Caco-2 (cell line): ENCODE results near the gene GPR171. TPM values are rescaled to one million over a fixed set of nuclear protein-coding genes. Genes with fewer than 3 reads are reported as not detected.

Source experiments
- BruUV-seq: library from RNA; stranded (reverse); fragments of 400-500 nt; replicated peaks from 2 replicates; lab custom pipeline; 2021; lab: Mats Ljungman, UMichigan
- CTCF ChIA-PET: fragments of 300-600 bp; sonication (Branson Sonifier 250); formaldehyde crosslinking; loops from one replicate; lab custom pipeline; 2022; ENCODE audit warnings: antibody characterized with exemption; lab: Charles Lee
- POLR2A ChIA-PET: fragments of 300-600 bp; sonication (Branson Sonifier 250); formaldehyde crosslinking; loops from one replicate; lab custom pipeline; 2022; ENCODE audit warnings: antibody characterized with exemption; lab: Charles Lee
- DNase-seq, 2 experiments: peaks; one replicate each; pipeline versions ENCODE4 v3.0.0 to v3.0.0-alpha.2; 2020 to 2022
- H3K27me3 ChIP-seq: replicated peaks from 2 replicates; pipeline ENCODE4 v1.6.0; 2011; ENCODE audit warnings: low read length; ENCODE audit not compliant: control insufficient read depth, insufficient read depth
- H3K36me3 ChIP-seq: 2 replicates; pipeline ENCODE4 v1.5.1; 2011; ENCODE audit warnings: low read length; ENCODE audit not compliant: control insufficient read depth, insufficient read depth
- H3K4me1 ChIP-seq: fragments of 250-450 bp; sonication (Bioruptor Pico); 2 replicates; pipeline ENCODE4 v1.5.1; 2020; ENCODE audit warnings: mild to moderate bottlenecking
- H3K4me3 ChIP-seq: 2 replicates; pipeline ENCODE4 v1.5.1; 2011; ENCODE audit warnings: low read depth, mild to moderate bottlenecking, control low read depth, low read length
- H3K9me3 ChIP-seq: fragments of 250-450 bp; sonication (Bioruptor Pico); 2 replicates; pipeline ENCODE4 v1.5.1; 2020; ENCODE audit warnings: mild to moderate bottlenecking, moderate library complexity
- H3K27ac Mint-ChIP-seq: one replicate; pipeline ENCODE4 v1.8.0; 2022; ENCODE audit warnings: mixed read lengths; ENCODE audit not compliant: unreplicated experiment
- H3K27me3 Mint-ChIP-seq: one replicate; pipeline ENCODE4 v1.8.0; 2022; ENCODE audit warnings: mixed read lengths; ENCODE audit not compliant: insufficient read depth, unreplicated experiment
- H3K36me3 Mint-ChIP-seq: one replicate; pipeline ENCODE4 v1.8.0; 2022; ENCODE audit warnings: mild to moderate bottlenecking, mixed read lengths; ENCODE audit not compliant: insufficient read depth, unreplicated experiment
- H3K4me1 Mint-ChIP-seq: one replicate; pipeline ENCODE4 v1.8.0; 2022; ENCODE audit warnings: low read depth, mixed read lengths; ENCODE audit not compliant: unreplicated experiment
- H3K4me3 Mint-ChIP-seq: one replicate; pipeline ENCODE4 v1.8.0; 2022; ENCODE audit warnings: mild to moderate bottlenecking, moderate library complexity, mixed read lengths; ENCODE audit not compliant: unreplicated experiment
- H3K9me3 Mint-ChIP-seq: one replicate; pipeline ENCODE4 v1.8.0; 2022; ENCODE audit warnings: mixed read lengths; ENCODE audit not compliant: unreplicated experiment
- CTCF ChIP-seq, 2 experiments: fragments of 200-600 bp in 1 of 2; IDR thresholded peaks; 1 replicate in 1 of 2; 2 replicates in 1 of 2; pipeline versions ENCODE4 v1.5.1 to v1.8.0; 2011 to 2022; ENCODE audit warnings: antibody characterized with exemption in 1 of 2, control low read depth in 1 of 2, inconsistent platforms in 1 of 2, low read depth in 1 of 2, low read length in 1 of 2, mild to moderate bottlenecking in 1 of 2, moderate library complexity in 1 of 2; ENCODE audit not compliant: insufficient read depth in 1 of 2, severe bottlenecking in 1 of 2, unreplicated experiment in 1 of 2
- intact Hi-C: fragments of 100-400 bp; cut with micrococcal nuclease; formaldehyde crosslinking; loops from one replicate; pipeline ENCODE4 v1.10.0; 2022; ENCODE audit not compliant: unreplicated experiment
- total RNA-seq: library from RNA; stranded (reverse); gene quantifications from 2 replicates; pipeline ENCODE4 v1.2.3, GENCODE V29; 2022

The GPR171 gene
- total RNA-seq, 1 experiment from 2014 or later, result not detected

DNA sequence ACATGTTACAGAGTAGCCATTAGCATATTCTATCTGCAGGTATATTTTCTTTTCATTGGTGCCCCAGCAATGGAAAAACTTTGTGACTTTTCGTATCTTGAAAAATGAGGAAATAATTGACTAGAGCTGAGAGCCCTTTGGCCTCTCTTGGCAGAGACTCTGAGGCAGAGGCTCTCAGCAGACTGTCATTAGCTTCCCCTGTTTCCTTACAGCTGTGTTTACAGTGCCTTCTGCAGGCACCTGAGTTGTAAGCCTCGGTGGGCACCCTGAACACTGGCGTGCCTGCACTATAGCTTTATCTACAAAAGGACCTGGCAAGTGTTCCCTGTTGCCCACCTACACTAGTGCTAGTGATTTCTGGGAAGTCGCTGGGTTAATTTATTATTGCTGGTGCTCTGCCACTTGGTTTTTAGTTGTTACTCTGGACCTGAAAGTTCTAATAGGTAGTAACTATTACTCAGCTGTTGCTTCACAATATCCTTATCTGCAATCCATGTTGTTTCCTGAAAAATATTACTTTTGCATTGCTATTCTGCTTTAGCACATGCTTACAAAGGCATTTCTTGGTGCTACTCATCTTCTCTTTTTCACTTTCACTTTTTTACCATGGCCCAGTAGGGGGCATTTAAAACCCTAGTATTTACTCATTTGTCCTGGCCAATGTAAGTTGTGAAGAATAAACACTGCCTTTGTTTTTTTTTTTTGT lies 7.8 kb upstream of the GPR171 start:
- H3K9me3 Mint-ChIP-seq, result no peaks in the 10 kb centered on the region
- H3K9me3 ChIP-seq, result no peaks in the 10 kb centered on the region
- H3K27me3 ChIP-seq, result no peaks in the 10 kb centered on the region
- intact Hi-C loops, result loop anchor here (5.0 kb wide), 1 partner anchor 44 kb away; no protein-coding TSS in a partner anchor
- DNase-seq, result no peak
- H3K4me3 Mint-ChIP-seq, result no peak overlapping the region
- no TSS peak for BruUV-seq
- TF ChIP-seq CTCF (IDR thresholded peaks at IDR 0.05; ENCODE audit: insufficient read depth in 1 of 2, low read depth in 1 of 2, low read length in 1 of 2, severe bottlenecking in 1 of 2, unreplicated experiment in 1 of 2), result peak in 1 of 2 experiments; percentile 12
- H3K36me3 ChIP-seq, result no peaks in the 10 kb centered on the region
- H3K36me3 Mint-ChIP-seq, result peaks cover 5% of the 10 kb centered on the region
- POLR2A ChIA-PET, result no interaction called here
- H3K27ac Mint-ChIP-seq, result peak overlapping the region; percentile 72
- CTCF ChIA-PET, result no interaction called here
- H3K4me1 Mint-ChIP-seq, result peaks cover 5% of the 10 kb centered on the region
- no peak overlapping the region for H3K4me3 ChIP-seq
- H3K4me1 ChIP-seq, result peaks cover 18% of the 10 kb centered on the region
- H3K27me3 Mint-ChIP-seq, result no peaks in the 10 kb centered on the region

DNA sequence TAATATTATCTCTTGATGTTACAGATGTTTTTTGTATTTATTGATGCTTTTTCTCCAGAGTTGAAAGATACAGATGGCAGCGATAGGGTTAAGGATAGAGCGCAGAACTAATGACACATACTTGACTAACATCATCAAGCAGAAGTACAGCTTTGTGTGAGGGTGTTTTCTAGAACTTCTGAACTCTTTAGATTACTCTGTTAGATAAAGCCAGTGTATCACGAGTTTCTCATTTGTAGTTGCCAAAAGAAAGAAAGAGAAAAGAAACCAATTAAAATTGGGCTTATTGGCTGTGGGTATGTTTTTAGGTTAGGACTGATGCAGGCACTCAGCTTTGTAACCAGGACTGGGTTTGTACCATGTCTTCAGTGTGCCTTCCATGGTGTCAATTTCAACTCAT lies 6.6 kb upstream of the GPR171 start:
- Mint-ChIP-seq H3K27ac (no peak overlapping the region), H3K27me3 (no peaks in the 10 kb centered on the region), H3K4me3 (no peak overlapping the region), H3K4me1 (peaks cover 1% of the 10 kb centered on the region), H3K36me3 (peaks cover 5% of the 10 kb centered on the region), H3K9me3 (no peaks in the 10 kb centered on the region)
- no peak for TF ChIP-seq CTCF (IDR thresholded peaks at IDR 0.05; ENCODE audit: insufficient read depth in 1 of 2, low read depth in 1 of 2, low read length in 1 of 2, severe bottlenecking in 1 of 2, unreplicated experiment in 1 of 2)
- POLR2A ChIA-PET, result no interaction called here
- CTCF ChIA-PET, result no interaction called here
- Histone ChIP-seq H3K27me3 (no peaks in the 10 kb centered on the region), H3K9me3 (no peaks in the 10 kb centered on the region), H3K4me1 (peaks cover 18% of the 10 kb centered on the region), H3K36me3 (no peaks in the 10 kb centered on the region), H3K4me3 (no peak overlapping the region)
- no peak for DNase-seq
- BruUV-seq, result no TSS peak
- intact Hi-C loops, result loop anchor here (5.0 kb wide), 1 partner anchor 42 kb away; no protein-coding TSS in a partner anchor

DNA sequence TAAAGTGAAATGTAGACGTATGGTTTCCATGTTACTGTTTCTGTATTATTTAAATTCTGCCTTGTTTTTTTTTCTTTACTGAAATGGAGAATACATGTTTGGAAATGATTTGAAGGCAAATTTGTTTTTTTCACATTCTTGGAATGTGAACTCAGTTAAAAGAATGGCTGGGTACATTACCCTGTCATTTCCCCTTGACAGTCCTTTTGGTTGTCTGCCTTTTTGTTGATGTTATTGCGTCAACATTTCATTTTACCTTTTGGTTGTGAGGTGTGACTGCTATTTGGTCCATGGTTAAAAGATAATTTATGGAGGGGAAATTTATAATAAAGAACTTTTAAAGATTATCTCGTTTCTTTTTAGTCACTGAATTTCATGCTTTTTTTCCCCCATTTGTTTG lies 3.2 kb upstream of the GPR171 start:
- Mint-ChIP-seq H3K27ac (no peak overlapping the region), H3K27me3 (no peaks in the 10 kb centered on the region), H3K4me3 (no peak overlapping the region), H3K4me1 (peaks cover 9% of the 10 kb centered on the region), H3K36me3 (peaks cover 5% of the 10 kb centered on the region), H3K9me3 (peaks cover 4% of the 10 kb centered on the region)
- Histone ChIP-seq H3K27me3 (no peaks in the 10 kb centered on the region), H3K36me3 (no peaks in the 10 kb centered on the region), H3K4me3 (no peak overlapping the region), H3K4me1 (peaks cover 17% of the 10 kb centered on the region), H3K9me3 (no peaks in the 10 kb centered on the region)
- ChIA-PET CTCF (no interaction called here), POLR2A (interaction anchor here (0.6 kb wide), 1 partner anchor 103 kb away, joined by 9 read pairs; no protein-coding TSS in a partner anchor)
- DNase-seq, result no peak
- TF ChIP-seq CTCF (IDR thresholded peaks at IDR 0.05; ENCODE audit: insufficient read depth in 1 of 2, low read depth in 1 of 2, low read length in 1 of 2, severe bottlenecking in 1 of 2, unreplicated experiment in 1 of 2), result no peak
- no TSS peak for BruUV-seq
- intact Hi-C loops, result no loop called here
